HEK293T (cell line): ENCODE results near the gene GALNT11.
"Not testable (repeated sequence)": the region's sequence is repeated elsewhere in the genome, so short reads cannot be mapped to it uniquely, and the experiment has no call there.

Experiments used
- CTCF ChIA-PET: fragments of 350-600 bp; formaldehyde crosslinking; extraction: SDS; loops from one replicate; lab custom pipeline; 2021; ENCODE audit warnings: antibody characterized with exemption, inconsistent platforms; lab: Yijun Ruan, JAX
- POLR2A ChIA-PET: fragments of 350-600 bp; formaldehyde crosslinking; extraction: SDS; loops from one replicate; lab custom pipeline; 2020; ENCODE audit warnings: antibody characterized with exemption, inconsistent platforms; lab: Yijun Ruan, JAX
- DNase-seq: peaks from one replicate; pipeline ENCODE4 v3.0.0; 2012; ENCODE audit warnings: mixed read lengths; ENCODE audit errors: extremely low spot score
- ARNT ChIP-seq: fragments of 450-650 bp; IDR thresholded peaks from 2 replicates; pipeline ENCODE4 v1.6.1; 2017; ENCODE audit warnings: mild to moderate bottlenecking
- BHLHE40 ChIP-seq: fragments of 450-650 bp; IDR thresholded peaks from 2 replicates; pipeline ENCODE4 v1.6.1; 2016; ENCODE audit warnings: mild to moderate bottlenecking, moderate library complexity, borderline replicate concordance
- CTBP1 ChIP-seq: fragments of 450-650 bp; IDR thresholded peaks from 2 replicates; pipeline ENCODE4 v1.6.1; 2016; ENCODE audit warnings: borderline replicate concordance
- ELF4 ChIP-seq: fragments of 450-650 bp; IDR thresholded peaks from 2 replicates; pipeline ENCODE4 v1.6.1; 2017; ENCODE audit warnings: antibody characterized with exemption
- FOXA1 ChIP-seq: fragments of 450-650 bp; IDR thresholded peaks from 2 replicates; pipeline ENCODE4 v1.6.1; 2016; ENCODE audit warnings: mild to moderate bottlenecking
- FOXK2 ChIP-seq: fragments of 450-650 bp; IDR thresholded peaks from 2 replicates; pipeline ENCODE4 v1.6.1; 2016; ENCODE audit warnings: mild to moderate bottlenecking
- FOXM1 ChIP-seq: fragments of 450-650 bp; IDR thresholded peaks from 2 replicates; pipeline ENCODE4 v1.6.1; 2017; ENCODE audit warnings: mild to moderate bottlenecking, borderline replicate concordance
- HDGF ChIP-seq: fragments of 450-650 bp; IDR thresholded peaks from 2 replicates; pipeline ENCODE4 v1.6.1; 2017; ENCODE audit warnings: antibody characterized with exemption, borderline replicate concordance
- L3MBTL2 ChIP-seq: fragments of 450-650 bp; conservative IDR thresholded peaks from 2 replicates; pipeline ENCODE4 v1.6.1; 2016; ENCODE audit warnings: mild to moderate bottlenecking
- LEF1 ChIP-seq: fragments of 450-650 bp; IDR thresholded peaks from 2 replicates; pipeline ENCODE4 v1.6.1; 2017; ENCODE audit warnings: mild to moderate bottlenecking, borderline replicate concordance
- NFRKB ChIP-seq: fragments of 450-650 bp; IDR thresholded peaks from 2 replicates; pipeline ENCODE4 v1.6.1; 2016; ENCODE audit warnings: mild to moderate bottlenecking, moderate library complexity
- SP1 ChIP-seq: fragments of 450-650 bp; IDR thresholded peaks from 2 replicates; pipeline ENCODE4 v1.6.1; 2017
- SUZ12 ChIP-seq: fragments of 450-650 bp; IDR thresholded peaks from 2 replicates; pipeline ENCODE4 v1.6.1; 2016; ENCODE audit warnings: mild to moderate bottlenecking
- ZNF384 ChIP-seq: fragments of 450-650 bp; IDR thresholded peaks from 2 replicates; pipeline ENCODE4 v1.6.1; 2016
- TF ChIP-seq, protein P1 (sequence below): fragments of 450-650 bp; IDR thresholded peaks from 2 replicates; pipeline ENCODE4 v1.6.1; 2016

GALNT11 gene

DNA sequence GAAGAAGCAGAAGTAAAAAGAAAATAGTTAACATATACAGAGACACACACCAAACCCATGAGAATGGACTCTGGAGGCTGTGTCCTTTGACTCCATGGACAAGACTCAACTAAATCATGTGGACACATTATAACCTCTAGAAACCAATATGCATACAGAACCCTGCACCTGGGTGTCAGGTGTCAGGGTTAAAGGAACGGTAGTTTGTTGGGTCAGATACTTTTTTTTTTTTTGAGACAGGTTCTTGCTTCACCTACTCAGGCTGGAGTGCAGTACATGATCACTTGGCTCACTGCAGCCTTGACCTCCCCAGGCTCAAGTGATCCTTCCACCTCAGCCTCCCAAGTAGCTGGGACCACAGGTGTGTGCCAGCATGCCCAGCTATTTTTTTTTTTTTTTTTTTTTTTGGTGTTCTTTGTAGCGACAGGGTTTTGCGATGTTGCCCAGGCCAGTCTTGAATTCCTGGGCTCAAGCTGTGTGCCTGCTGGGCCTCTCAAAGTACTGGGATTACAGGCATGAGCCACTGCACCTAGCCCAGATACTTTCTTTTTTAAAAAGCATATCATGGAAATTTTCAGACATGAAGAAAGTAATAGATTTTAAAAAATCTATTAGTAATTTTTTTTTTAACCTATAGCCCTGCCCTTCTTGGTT, 31.3 kb downstream of the GALNT11 start:
- no peak for TF ChIP-seq SUZ12
- TF ChIP-seq, protein P1, sequence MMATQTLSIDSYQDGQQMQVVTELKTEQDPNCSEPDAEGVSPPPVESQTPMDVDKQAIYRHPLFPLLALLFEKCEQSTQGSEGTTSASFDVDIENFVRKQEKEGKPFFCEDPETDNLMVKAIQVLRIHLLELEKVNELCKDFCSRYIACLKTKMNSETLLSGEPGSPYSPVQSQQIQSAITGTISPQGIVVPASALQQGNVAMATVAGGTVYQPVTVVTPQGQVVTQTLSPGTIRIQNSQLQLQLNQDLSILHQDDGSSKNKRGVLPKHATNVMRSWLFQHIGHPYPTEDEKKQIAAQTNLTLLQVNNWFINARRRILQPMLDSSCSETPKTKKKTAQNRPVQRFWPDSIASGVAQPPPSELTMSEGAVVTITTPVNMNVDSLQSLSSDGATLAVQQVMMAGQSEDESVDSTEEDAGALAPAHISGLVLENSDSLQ, result no peak
- no peak for TF ChIP-seq BHLHE40
- no peak for TF ChIP-seq FOXK2
- TF ChIP-seq ZNF384, result peak; percentile 60; the same call in 1 of the 2 replicates
- no peak for DNase-seq
- ChIA-PET CTCF (no interaction called here), POLR2A (no interaction called here)

DNA sequence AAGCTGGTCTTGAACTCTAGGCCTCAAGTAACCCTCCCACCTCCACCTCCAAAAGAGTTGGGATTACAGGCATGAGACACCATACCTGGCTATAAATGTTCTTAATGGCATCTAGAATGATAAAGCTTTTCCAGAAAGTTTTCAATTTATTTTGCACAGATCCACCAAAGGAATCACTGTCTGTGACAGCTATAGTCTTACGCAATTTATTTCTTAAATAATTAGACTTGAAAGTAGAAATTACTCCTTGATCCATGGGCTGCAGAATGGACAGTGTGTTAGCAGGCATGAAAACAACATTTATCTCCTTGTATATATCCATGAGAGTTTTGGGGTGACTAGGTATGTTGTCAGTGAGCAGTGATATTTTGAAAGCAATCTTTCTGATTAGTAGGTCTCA, 33.8 kb downstream of the GALNT11 start:
- ChIA-PET POLR2A (no interaction called here), CTCF (interaction anchor here (0.7 to 1.4 kb wide), 2 partner anchors 17 to 426 kb away, joined by 3 to 4 read pairs; no protein-coding TSS in a partner anchor)
- no peak for DNase-seq
- TF ChIP-seq ARNT (no peak), ZNF384 (no peak), FOXA1 (no peak), SP1 (no peak), SUZ12 (no peak)

DNA sequence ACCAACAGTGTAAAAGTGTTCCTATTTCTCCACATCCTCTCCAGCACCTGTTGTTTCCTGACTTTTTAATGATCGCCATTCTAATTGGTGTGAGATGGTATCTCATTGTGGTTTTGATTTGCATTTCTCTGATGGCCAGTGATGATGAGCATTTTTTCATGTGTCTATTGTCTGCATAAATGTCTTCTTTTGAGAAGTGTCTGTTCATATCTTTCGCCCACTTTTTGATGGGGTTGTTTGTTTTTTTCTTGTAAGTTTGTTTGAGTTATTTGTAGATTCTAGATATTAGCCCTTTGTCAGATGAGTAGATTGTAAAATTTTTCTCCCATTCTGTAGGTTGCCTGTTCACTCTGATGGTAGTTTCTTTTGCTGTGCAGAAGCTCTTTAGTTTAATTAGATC, 35.6 kb downstream of the GALNT11 start:
- POLR2A ChIA-PET, CTCF ChIA-PET, DNase-seq: not testable (repeated sequence)

DNA sequence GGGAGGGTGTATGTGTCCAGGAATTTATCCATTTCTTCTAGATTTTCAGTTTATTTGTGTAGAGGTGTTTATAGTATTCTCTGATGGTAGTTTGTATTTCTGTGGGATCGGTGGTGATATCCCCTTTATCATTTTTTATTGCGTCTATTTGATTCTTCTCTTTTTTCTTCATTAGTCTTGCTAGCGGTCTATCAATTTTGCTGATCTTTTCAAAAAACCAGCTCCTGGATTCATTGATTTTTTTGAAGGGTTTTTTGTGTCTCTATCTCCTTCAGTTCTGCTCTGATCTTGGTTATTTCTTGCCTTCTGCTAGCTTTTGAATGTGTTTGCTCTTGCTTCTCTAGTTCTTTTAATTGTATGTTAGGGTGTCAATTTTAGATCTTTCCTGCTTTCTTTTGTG, 37.7 kb downstream of the GALNT11 start:
- POLR2A ChIA-PET, DNase-seq, CTCF ChIA-PET: not testable (repeated sequence)

DNA sequence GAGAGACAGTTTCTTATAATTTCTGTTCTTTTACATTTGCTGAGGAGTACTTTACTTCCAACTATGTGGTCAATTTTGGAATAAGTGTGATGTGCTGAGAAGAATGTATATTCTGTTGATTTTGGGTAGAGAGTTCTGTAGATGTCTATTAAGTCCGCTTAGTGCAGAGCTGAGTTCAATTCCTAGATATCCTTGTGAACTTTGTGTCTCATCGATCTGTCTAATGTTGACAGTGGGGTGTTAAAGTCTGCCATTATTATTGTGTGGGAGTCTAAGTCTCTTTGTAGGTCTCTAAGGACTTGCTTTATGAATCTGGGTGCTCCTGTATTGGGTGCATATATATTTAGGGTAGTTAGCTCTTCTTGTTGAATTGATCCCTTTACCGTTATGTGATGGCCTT, 38.3 kb downstream of the GALNT11 start:
- POLR2A ChIA-PET, DNase-seq, CTCF ChIA-PET: not testable (repeated sequence)

DNA sequence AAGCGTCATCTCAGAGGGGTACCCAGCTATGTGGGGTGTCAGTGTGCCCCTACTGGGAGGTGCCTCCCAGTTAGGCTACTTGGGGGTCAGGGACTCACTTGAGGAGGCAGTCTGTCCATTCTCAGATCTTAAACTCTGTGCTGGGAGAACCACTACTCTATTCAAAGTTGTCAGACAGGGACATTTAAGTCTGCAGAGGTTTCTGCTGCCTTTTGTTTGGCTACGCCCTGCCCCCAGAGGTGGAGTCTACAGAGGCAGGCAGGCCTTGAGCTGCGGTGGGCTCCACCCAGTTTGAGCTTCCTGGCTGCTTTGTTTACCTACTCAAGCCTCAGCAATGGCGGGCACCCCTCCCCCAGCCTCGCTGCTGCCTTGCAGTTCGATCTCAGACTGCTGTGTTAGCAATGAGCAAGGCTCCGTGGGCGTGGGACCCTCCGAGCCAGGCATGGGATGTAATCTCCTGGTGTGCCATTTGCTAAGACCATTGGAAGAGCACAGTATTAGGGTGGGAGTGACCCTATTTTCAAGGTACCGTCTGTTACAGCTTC, 40.4 kb downstream of the GALNT11 start:
- CTCF ChIA-PET, DNase-seq, POLR2A ChIA-PET: not testable (repeated sequence)

DNA sequence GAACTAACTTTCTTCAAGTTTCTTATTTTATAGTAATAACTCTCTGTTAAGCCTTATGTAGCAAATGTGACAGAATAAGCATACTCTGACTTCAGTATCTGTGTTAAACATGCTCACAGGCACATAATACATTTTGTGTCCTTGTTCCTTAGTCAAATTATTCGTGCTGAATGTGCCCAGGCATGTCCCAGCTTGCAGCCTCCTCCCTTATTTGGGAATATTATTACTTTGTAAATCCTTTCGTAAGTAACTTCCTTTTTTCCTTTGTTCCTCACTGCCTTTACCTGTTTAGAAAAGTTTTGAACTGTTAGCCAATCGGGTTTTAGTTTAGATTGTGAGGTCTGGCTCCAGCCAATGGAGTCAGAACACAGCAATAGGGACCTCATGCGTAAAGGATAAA, 46.9 kb downstream of the GALNT11 start:
- TF ChIP-seq, protein P1, result no peak
- TF ChIP-seq SUZ12, result no peak
- TF ChIP-seq LEF1, result no peak
- no peak for TF ChIP-seq CTBP1
- no peak for TF ChIP-seq L3MBTL2
- no peak for TF ChIP-seq HDGF
- no peak for TF ChIP-seq FOXA1
- TF ChIP-seq ELF4, result no peak
- no peak for TF ChIP-seq NFRKB
- no peak for TF ChIP-seq BHLHE40
- no peak for TF ChIP-seq FOXM1
- TF ChIP-seq ZNF384, result no peak
- no peak for TF ChIP-seq FOXK2
- TF ChIP-seq ARNT, result no peak
- CTCF ChIA-PET, result interaction anchor here (0.6 kb wide), 1 partner anchor 179 kb away, joined by 3 read pairs; no protein-coding TSS in a partner anchor
- POLR2A ChIA-PET, result no interaction called here
- no peak for DNase-seq

DNA sequence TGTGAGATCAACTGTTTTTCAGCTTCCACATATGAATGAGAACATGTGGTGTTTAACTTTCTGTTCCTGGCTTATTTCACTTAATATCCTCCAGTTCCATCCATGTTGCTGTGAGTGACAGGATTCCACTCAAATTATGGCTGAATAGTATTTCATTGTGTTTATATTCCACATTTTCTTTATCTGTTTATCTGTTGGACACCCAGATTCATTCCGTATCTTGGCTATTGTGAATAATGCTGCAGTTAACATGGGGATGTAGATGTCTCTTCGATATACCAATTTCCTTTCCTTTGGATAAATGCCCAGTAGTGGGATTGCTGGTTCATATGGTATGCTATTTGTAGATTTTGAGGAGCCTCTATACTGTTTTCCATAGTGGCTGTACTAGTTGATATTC, 47.9 kb downstream of the GALNT11 start:
- POLR2A ChIA-PET, result no interaction called here
- DNase-seq, result no peak
- TF ChIP-seq, protein P1, result peak; percentile 22; the same call in 1 of the 2 replicates
- TF ChIP-seq SP1, result no peak
- TF ChIP-seq FOXA1, result no peak
- no peak for TF ChIP-seq FOXK2
- TF ChIP-seq CTBP1, result no peak
- no peak for TF ChIP-seq LEF1
- no peak for TF ChIP-seq NFRKB
- CTCF ChIA-PET, result no interaction called here
